HEK293 (cell line): ENCODE data around the gene NAPSA.

Source experiments
- CTCF ChIA-PET: fragments of 350-600 bp; formaldehyde crosslinking; extraction: SDS; loops from one replicate; lab custom pipeline; 2021; ENCODE audit warnings: antibody characterized with exemption; lab: Yijun Ruan, JAX
- POLR2A ChIA-PET: fragments of 300-600 bp; formaldehyde crosslinking; extraction: SDS; loops from one replicate; lab custom pipeline; 2020; ENCODE audit warnings: antibody characterized with exemption, inconsistent platforms; lab: Yijun Ruan, JAX
- H3K27ac ChIP-seq: fragments of 200-500 bp; sonication (Bioruptor generic); 2 replicates; pipeline ENCODE4 v1.5.1; 2014; ENCODE audit warnings: low read depth, low read length, control low read depth, inconsistent platforms; ENCODE audit errors: extremely low read depth
- H3K36me3 ChIP-seq, 2 experiments: fragments of 200-500 bp in 1 of 2; sonication (Bioruptor generic) in 1 of 2; 1 replicate in 1 of 2; 2 replicates in 1 of 2; pipeline ENCODE4 v1.5.1; 2014 to 2017; ENCODE audit warnings: inconsistent platforms in 2 of 2, low read length in 2 of 2; ENCODE audit not compliant: control insufficient read depth in 2 of 2, insufficient read depth in 1 of 2
- H3K4me1 ChIP-seq: fragments of 200-500 bp; sonication (Bioruptor generic); 2 replicates; pipeline ENCODE4 v1.5.1; 2014; ENCODE audit warnings: mild to moderate bottlenecking, low read length, inconsistent platforms; ENCODE audit not compliant: control insufficient read depth, insufficient read depth
- H3K4me3 ChIP-seq: 2 replicates; pipeline ENCODE4 v1.5.1; 2011; ENCODE audit warnings: low read depth, mild to moderate bottlenecking, control low read depth, low read length, moderate library complexity
- H3K9me3 ChIP-seq: fragments of 200-500 bp; sonication (Bioruptor generic); 2 replicates; pipeline ENCODE4 v1.5.1; 2014; ENCODE audit warnings: low read depth, low read length, inconsistent platforms; ENCODE audit not compliant: control insufficient read depth, insufficient read depth
- AEBP2 ChIP-seq: fragments of 450-650 bp; formaldehyde crosslinking; IDR thresholded peaks from 2 replicates; pipeline ENCODE4 v1.5.1; 2016; ENCODE audit warnings: missing biosample characterization, missing genetic modification characterization, borderline replicate concordance
- PRDM2 ChIP-seq: fragments of 450-650 bp; formaldehyde crosslinking; IDR thresholded peaks from 2 replicates; pipeline ENCODE4 v1.5.1; 2016; ENCODE audit warnings: missing biosample characterization, missing genetic modification characterization, borderline replicate concordance
- WT1 ChIP-seq: fragments of 450-650 bp; formaldehyde crosslinking; IDR thresholded peaks from 2 replicates; pipeline ENCODE4 v1.5.1; 2016; ENCODE audit warnings: missing biosample characterization, missing genetic modification characterization
- ZEB2 ChIP-seq: fragments of 450-650 bp; formaldehyde crosslinking; IDR thresholded peaks from 2 replicates; pipeline ENCODE4 v1.5.1; 2016; ENCODE audit warnings: missing biosample characterization, missing genetic modification characterization
- ZNF133 ChIP-seq: fragments of 450-650 bp; formaldehyde crosslinking; IDR thresholded peaks from 2 replicates; pipeline ENCODE4 v1.5.1; 2016; ENCODE audit warnings: missing biosample characterization, missing genetic modification characterization
- ZNF18 ChIP-seq: fragments of 450-650 bp; formaldehyde crosslinking; IDR thresholded peaks from 2 replicates; pipeline ENCODE4 v1.5.1; 2016; ENCODE audit warnings: missing biosample characterization, missing genetic modification characterization
- ZNF280D ChIP-seq: fragments of 450-650 bp; formaldehyde crosslinking; IDR thresholded peaks from 2 replicates; pipeline ENCODE4 v1.5.1; 2016; ENCODE audit warnings: missing biosample characterization, missing genetic modification characterization
- ZNF350 ChIP-seq: fragments of 450-650 bp; formaldehyde crosslinking; IDR thresholded peaks from 2 replicates; pipeline ENCODE4 v1.5.0; 2017; ENCODE audit warnings: missing biosample characterization, mild to moderate bottlenecking, missing genetic modification characterization
- ZNF366 ChIP-seq: fragments of 450-650 bp; formaldehyde crosslinking; conservative IDR thresholded peaks from 2 replicates; pipeline ENCODE4 v1.5.1; 2016; ENCODE audit warnings: missing biosample characterization, missing genetic modification characterization
- ZNF37A ChIP-seq: fragments of 450-650 bp; IDR thresholded peaks from 2 replicates; pipeline ENCODE4 v1.5.1; 2018; ENCODE audit warnings: missing biosample characterization, missing genetic modification characterization
- ZNF404 ChIP-seq: fragments of 450-650 bp; formaldehyde crosslinking; IDR thresholded peaks from 2 replicates; pipeline ENCODE4 v1.5.1; 2017; ENCODE audit warnings: missing biosample characterization, missing genetic modification characterization
- ZNF423 ChIP-seq: fragments of 450-650 bp; formaldehyde crosslinking; IDR thresholded peaks from 2 replicates; pipeline ENCODE4 v1.5.1; 2016; ENCODE audit warnings: missing biosample characterization, missing genetic modification characterization
- ZNF473 ChIP-seq: fragments of 450-650 bp; formaldehyde crosslinking; IDR thresholded peaks from 2 replicates; pipeline ENCODE4 v1.5.1; 2017; ENCODE audit warnings: missing biosample characterization, missing genetic modification characterization
- ZNF513 ChIP-seq: fragments of 450-650 bp; IDR thresholded peaks from 2 replicates; pipeline ENCODE4 v1.5.1; 2018; ENCODE audit warnings: missing biosample characterization, missing genetic modification characterization
- ZNF837 ChIP-seq: fragments of 450-650 bp; formaldehyde crosslinking; IDR thresholded peaks from 2 replicates; pipeline ENCODE4 v1.5.1; 2016; ENCODE audit warnings: missing biosample characterization, missing genetic modification characterization
- TF ChIP-seq, protein P1 (sequence below): fragments of 450-650 bp; formaldehyde crosslinking; optimal IDR thresholded peaks from 2 replicates; pipeline ENCODE3; 2016; ENCODE audit warnings: missing biosample characterization, mild to moderate bottlenecking, missing genetic modification characterization

NAPSA gene

DNA sequence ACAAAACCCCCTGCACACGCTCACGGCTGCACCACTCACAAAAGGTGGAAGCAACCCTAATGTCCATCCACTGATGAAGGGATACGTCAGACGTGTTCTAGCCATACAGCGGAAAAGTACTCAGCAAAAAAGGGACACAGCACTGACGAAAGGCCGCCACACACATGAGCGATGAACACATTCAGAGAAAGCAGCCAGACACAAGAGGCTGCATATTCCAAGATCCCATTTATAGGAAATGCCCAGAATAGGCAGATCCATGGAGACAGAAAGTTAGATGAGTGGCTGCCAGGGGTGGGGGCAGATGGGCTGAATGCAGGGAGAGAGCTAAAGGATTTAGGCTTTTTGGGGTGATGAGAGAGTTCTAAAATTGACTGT lies 22.4 kb upstream of the NAPSA start:
- 0 out of 2 replicates have a peak, but pooled peaks cover 2% of the 10 kb centered on the region for H3K4me1 ChIP-seq
- H3K36me3 ChIP-seq = peaks cover 40 to 46% of the 10 kb centered on the region in 2 experiments
- ChIA-PET CTCF (interaction anchor here (0.5 to 0.9 kb wide), 3 partner anchors 19 to 817 kb away, joined by 3 to 4 read pairs (median 3); no protein-coding TSS in a partner anchor), POLR2A (no interaction called here)
- H3K4me3 ChIP-seq = no peak overlapping the region
- no peak for TF ChIP-seq ZNF473 (tag by site-specific recombination)
- no peak for TF ChIP-seq ZNF350 (tag by site-specific recombination)
- TF ChIP-seq ZEB2 (tag by site-specific recombination) = no peak
- no peak for TF ChIP-seq ZNF423 (tag by site-specific recombination)
- TF ChIP-seq ZNF18 (tag by site-specific recombination) = no peak
- TF ChIP-seq AEBP2 (tag by site-specific recombination) = no peak
- TF ChIP-seq ZNF404 (tag by site-specific recombination) = no peak
- TF ChIP-seq PRDM2 (tag by site-specific recombination) = no peak
- no peak for TF ChIP-seq ZNF837 (tag by site-specific recombination)
- no peak for TF ChIP-seq WT1
- TF ChIP-seq ZNF366 = no peak
- TF ChIP-seq ZNF133 (tag by site-specific recombination) = no peak
- TF ChIP-seq, protein P1, sequence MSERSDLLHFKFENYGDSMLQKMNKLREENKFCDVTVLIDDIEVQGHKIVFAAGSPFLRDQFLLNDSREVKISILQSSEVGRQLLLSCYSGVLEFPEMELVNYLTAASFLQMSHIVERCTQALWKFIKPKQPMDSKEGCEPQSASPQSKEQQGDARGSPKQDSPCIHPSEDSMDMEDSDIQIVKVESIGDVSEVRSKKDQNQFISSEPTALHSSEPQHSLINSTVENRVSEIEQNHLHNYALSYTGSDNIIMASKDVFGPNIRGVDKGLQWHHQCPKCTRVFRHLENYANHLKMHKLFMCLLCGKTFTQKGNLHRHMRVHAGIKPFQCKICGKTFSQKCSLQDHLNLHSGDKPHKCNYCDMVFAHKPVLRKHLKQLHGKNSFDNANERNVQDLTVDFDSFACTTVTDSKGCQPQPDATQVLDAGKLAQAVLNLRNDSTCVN (tag by site-specific recombination) = no peak
- no peak for TF ChIP-seq ZNF280D (tag by site-specific recombination)
- TF ChIP-seq ZNF37A (tag by site-specific recombination) = no peak
- TF ChIP-seq ZNF513 = no peak
- H3K27ac ChIP-seq = 0 out of 2 replicates have a peak overlapping the region, but pooled peaks have one; percentile 22
- H3K9me3 ChIP-seq = no peaks in the 10 kb centered on the region
